Activated CD4-positive, alpha-beta memory T cell treated with anti-CD3 and anti-CD28 coated beads, Interleukin-2, amount 10 ng/mL, durations not matched to agents 7 days and 5 days (primary cell): ENCODE results near the gene CHRNB2. TPM values are rescaled to one million over a fixed set of nuclear protein-coding genes. Genes with fewer than 3 reads are reported as not detected.

ENCODE experiments used
- CTCF ChIA-PET: fragments of 350-600 bp; sonication (Branson Sonifier 250); formaldehyde crosslinking; loops from one replicate; lab custom pipeline; 2021; ENCODE audit warnings: antibody characterized with exemption, inconsistent platforms; lab: Charles Lee
- POLR2A ChIA-PET: fragments of 350-600 bp; sonication (Branson Sonifier 250); formaldehyde crosslinking; loops from one replicate; lab custom pipeline; 2021; ENCODE audit warnings: antibody characterized with exemption; lab: Charles Lee
- DNase-seq: peaks from one replicate; pipeline ENCODE4 v3.0.0-alpha.2; 2020
- H3K27ac Mint-ChIP-seq: one replicate; pipeline ENCODE4 v1.8.0; 2021; ENCODE audit warnings: mild to moderate bottlenecking, mixed read lengths
- H3K27me3 Mint-ChIP-seq: one replicate; pipeline ENCODE4 v1.8.0; 2021; ENCODE audit warnings: mixed read lengths
- H3K36me3 Mint-ChIP-seq: one replicate; pipeline ENCODE4 v1.8.0; 2021; ENCODE audit warnings: low read depth, mixed read lengths
- H3K4me1 Mint-ChIP-seq: one replicate; pipeline ENCODE4 v1.8.0; 2021; ENCODE audit warnings: mixed read lengths
- H3K4me3 Mint-ChIP-seq: one replicate; pipeline ENCODE4 v1.8.0; 2021; ENCODE audit warnings: mild to moderate bottlenecking, mixed read lengths
- H3K9me3 Mint-ChIP-seq: one replicate; pipeline ENCODE4 v1.8.0; 2021; ENCODE audit warnings: mixed read lengths
- total RNA-seq, 2 experiments: library from RNA; stranded (reverse); gene quantifications; one replicate each; pipeline ENCODE4 v1.2.3, GENCODE V29; 2021

The CHRNB2 gene
- total RNA-seq, 2 experiments from 2014 or later = not detected

DNA sequence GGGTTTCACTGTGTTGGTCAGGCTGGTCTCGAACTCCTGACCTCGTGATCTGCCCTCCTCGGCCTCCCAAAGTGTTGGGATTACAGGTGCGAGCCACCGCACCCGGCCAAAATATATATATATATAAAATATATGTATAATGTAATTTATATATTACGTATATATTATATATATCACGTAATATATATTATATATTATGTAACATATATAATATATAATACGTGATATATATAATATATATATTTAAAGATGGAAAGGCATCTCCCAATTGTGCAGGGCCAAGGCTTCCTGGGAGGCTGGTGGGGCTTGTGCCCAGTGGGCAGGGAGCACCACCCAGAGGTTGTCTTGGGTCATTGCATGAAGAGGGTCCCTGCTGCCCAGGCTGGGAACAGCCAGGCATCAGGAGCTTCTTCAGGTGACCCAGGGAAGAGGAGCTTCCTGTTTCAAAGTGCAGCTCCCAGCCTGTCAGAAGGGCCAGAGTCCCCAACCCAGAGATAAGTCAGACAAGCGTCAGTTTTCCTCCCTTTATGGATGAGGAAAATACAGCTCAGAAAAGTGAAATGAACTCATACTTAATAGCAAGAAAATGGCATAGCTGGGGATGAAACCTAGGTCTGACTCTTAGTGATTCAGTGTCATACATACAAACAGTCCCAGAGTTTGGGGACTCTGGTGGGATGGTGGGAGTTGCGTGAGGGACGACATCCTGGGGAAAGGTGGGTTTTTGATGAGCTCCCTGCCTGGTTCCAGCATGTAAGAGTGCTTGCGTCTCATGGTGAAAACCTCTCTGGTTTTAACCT lies 21.1 kb upstream of the CHRNB2 start:
- H3K27ac Mint-ChIP-seq = no peak overlapping the region
- CTCF ChIA-PET = interaction anchor here (0.6 to 5.6 kb wide), 23 partner anchors 7 to 361 kb away, joined by 3 to 111 read pairs (median 4); partner anchors contain the start of gene HAX1
- POLR2A ChIA-PET = interaction anchor here (0.7 kb wide), 1 partner anchor 65 kb away, joined by 4 read pairs; no protein-coding TSS in a partner anchor
- H3K4me1 Mint-ChIP-seq = peaks cover 12% of the 10 kb centered on the region
- peak; percentile 58 for DNase-seq
- H3K4me3 Mint-ChIP-seq = no peak overlapping the region
- peaks cover 29% of the 10 kb centered on the region for H3K36me3 Mint-ChIP-seq
- H3K9me3 Mint-ChIP-seq = no peaks in the 10 kb centered on the region
- H3K27me3 Mint-ChIP-seq = peaks cover 4% of the 10 kb centered on the region

DNA sequence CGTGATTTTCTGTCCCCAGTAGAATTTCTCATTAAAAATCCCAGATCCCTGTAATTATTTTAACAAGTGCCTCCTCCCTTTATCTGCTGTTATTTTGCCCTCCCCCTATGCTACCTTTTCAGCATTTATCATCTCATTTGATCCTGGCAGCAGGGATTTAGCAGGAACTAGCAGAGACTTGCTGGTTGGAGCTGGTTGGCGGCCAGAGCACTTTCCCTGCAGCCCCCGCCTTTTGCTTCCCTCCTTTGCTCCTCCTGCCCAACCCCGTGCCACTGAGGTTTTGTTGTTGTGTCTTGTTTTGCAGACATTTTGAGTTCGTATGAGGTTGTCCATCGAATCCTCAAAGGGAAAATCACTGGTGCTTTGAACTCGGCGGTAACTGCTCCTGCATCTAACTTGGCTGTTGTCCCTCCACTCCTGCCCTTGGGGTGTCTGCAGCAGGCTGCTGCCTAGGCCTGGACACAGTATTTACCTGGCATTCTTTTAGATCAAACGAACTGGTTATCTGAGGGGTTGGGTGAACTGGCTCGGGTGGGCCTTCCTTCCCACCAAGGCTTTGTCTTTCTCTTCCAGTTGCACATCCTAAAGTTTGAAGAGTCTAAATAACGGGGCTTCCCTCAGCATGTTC lies 20.4 kb upstream of the CHRNB2 start:
- ChIA-PET POLR2A (interaction anchor here (0.7 kb wide), 1 partner anchor 66 kb away, joined by 4 read pairs; no protein-coding TSS in a partner anchor), CTCF (interaction anchor here (0.6 to 5.6 kb wide), 22 partner anchors 8 to 360 kb away, joined by 3 to 111 read pairs (median 4); partner anchors contain the start of gene HAX1)
- no peak for DNase-seq
- Mint-ChIP-seq H3K27me3 (peaks cover 2% of the 10 kb centered on the region), H3K27ac (no peak overlapping the region), H3K36me3 (peaks cover 35% of the 10 kb centered on the region), H3K4me3 (no peak overlapping the region), H3K9me3 (no peaks in the 10 kb centered on the region), H3K4me1 (peaks cover 14% of the 10 kb centered on the region)

DNA sequence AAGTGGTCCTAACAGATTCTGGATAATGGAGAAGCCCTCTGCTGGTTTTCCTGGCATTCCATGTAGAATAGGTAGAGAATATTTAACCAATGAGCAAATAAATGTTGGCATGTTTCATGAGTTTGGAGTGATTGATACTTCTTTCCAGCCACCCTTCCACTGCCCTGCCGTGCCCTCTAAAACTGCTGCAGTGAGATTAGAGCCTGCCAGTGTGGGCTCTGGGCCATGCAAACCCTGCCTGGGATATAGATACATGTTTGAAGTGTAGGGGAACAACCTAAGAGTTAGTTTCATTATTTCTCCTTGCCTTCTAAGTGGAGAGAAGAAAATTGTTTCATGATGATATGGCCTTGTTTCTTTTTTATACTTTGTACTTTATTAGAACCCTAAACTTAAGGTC lies 19.6 kb upstream of the CHRNB2 start:
- Mint-ChIP-seq H3K27ac (no peak overlapping the region), H3K36me3 (peaks cover 43% of the 10 kb centered on the region), H3K27me3 (no peaks in the 10 kb centered on the region), H3K9me3 (no peaks in the 10 kb centered on the region), H3K4me3 (no peak overlapping the region), H3K4me1 (peaks cover 14% of the 10 kb centered on the region)
- CTCF ChIA-PET = interaction anchor here (5.6 kb wide), 1 partner anchor 67 kb away, joined by 111 read pairs; no protein-coding TSS in a partner anchor
- no peak for DNase-seq
- POLR2A ChIA-PET = no interaction called here

DNA sequence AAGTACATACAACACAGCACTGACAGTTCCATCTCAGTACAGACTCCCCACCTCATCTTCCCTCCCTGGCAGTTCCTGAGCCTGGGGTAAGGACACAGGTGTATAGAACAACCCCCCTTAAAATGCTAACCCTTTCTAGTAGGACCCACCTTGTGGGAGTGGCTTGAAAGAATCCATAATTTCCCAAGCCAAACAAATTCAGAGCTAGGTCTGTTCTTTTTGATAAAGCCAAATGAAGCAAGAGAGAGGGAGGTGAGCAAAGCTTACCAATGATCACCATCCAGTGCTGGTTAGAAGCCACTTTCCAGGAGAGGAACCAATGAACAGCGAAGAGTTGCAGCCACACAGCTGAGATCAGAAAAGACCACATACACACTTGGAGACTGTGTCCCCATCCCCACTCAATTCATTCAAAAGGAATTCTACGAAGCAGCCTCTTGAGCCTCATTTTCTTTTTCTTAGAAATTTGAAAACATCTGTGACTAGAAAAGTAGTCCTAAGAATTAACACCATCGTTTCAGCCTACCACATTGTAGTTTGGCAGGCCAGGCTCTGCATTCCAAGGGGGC lies 18.3 kb upstream of the CHRNB2 start:
- ChIA-PET CTCF (interaction anchor here (5.6 kb wide), 1 partner anchor 68 kb away, joined by 111 read pairs; no protein-coding TSS in a partner anchor), POLR2A (no interaction called here)
- Mint-ChIP-seq H3K9me3 (no peaks in the 10 kb centered on the region), H3K27me3 (no peaks in the 10 kb centered on the region), H3K36me3 (peaks cover 54% of the 10 kb centered on the region), H3K27ac (no peak overlapping the region), H3K4me3 (no peak overlapping the region), H3K4me1 (peaks cover 14% of the 10 kb centered on the region)
- no peak for DNase-seq

DNA sequence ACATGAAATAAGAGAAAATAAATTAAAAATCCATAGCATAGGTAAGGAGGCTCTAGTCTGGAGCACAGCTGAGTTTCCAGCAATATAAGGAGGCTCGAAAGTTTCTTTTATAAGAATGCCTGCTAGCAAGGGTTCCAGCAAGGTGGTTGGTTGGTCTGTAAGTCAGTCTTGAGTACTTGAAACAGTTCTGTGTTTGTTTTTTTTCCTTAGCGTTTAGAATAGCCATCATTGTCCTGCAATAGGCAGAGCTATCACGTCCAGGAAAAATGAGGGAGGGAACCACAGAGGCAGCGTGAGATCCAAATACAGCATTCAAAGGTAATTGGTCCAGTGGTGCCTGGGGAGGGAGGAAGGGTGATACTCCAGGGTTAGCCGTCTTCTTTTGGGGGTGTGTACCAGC lies 17.5 kb upstream of the CHRNB2 start:
- H3K27me3 Mint-ChIP-seq = no peaks in the 10 kb centered on the region
- peaks cover 61% of the 10 kb centered on the region for H3K36me3 Mint-ChIP-seq
- POLR2A ChIA-PET = no interaction called here
- H3K4me3 Mint-ChIP-seq = no peak overlapping the region
- peaks cover 18% of the 10 kb centered on the region for H3K4me1 Mint-ChIP-seq
- H3K9me3 Mint-ChIP-seq = no peaks in the 10 kb centered on the region
- H3K27ac Mint-ChIP-seq = no peak overlapping the region
- CTCF ChIA-PET = interaction anchor here (5.6 kb wide), 1 partner anchor 69 kb away, joined by 111 read pairs; no protein-coding TSS in a partner anchor
- DNase-seq = no peak

DNA sequence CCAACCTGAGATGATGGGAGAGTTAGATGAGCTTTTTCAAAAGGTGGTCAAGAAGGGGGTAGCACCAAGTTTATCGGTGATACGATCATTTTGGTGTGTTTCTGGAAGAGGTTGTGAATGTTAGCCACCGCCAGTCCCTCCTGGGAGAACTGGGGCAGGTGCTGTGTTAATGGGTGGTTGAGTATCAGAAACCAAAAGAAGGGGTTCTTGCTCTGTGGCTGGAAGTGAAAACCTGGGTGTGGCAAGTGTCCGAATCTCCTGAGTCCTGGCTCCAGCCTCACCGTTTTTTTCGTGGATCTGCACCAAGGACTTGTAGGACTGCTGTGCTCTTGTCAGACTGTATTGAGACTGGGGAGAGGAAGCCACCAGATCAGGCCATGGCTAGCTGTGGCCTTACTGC lies 16.9 kb upstream of the CHRNB2 start:
- no peaks in the 10 kb centered on the region for H3K27me3 Mint-ChIP-seq
- H3K4me3 Mint-ChIP-seq = no peak overlapping the region
- H3K27ac Mint-ChIP-seq = no peak overlapping the region
- ChIA-PET POLR2A (no interaction called here), CTCF (no interaction called here)
- no peak for DNase-seq
- H3K36me3 Mint-ChIP-seq = peaks cover 67% of the 10 kb centered on the region
- peaks cover 24% of the 10 kb centered on the region for H3K4me1 Mint-ChIP-seq
- H3K9me3 Mint-ChIP-seq = no peaks in the 10 kb centered on the region

DNA sequence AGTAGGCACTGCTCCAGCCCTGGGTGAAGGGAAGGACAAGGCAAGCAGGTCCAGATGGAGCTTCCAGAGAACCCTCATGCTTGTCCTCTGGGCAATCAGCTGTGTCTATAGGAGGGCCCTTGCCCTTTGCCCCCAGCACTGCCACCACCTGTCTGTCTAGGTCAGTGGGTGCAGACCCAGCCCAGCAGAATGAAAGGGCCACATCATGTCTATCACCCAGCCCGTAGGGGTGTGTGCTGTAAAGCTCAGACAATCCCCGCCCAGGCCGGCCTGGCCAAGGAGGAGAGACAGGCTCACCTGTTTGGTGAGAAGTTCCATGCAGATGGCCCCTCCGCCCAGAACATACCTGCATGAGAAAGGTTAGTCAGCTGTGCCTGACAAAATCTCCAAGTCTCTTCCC lies 16.1 kb upstream of the CHRNB2 start:
- no peak for DNase-seq
- Mint-ChIP-seq H3K36me3 (peaks cover 75% of the 10 kb centered on the region), H3K4me1 (peaks cover 32% of the 10 kb centered on the region), H3K9me3 (no peaks in the 10 kb centered on the region), H3K4me3 (no peak overlapping the region), H3K27me3 (no peaks in the 10 kb centered on the region), H3K27ac (no peak overlapping the region)
- CTCF ChIA-PET = no interaction called here
- POLR2A ChIA-PET = interaction anchor here (1.1 kb wide), 1 partner anchor 15 kb away, joined by 3 read pairs; no protein-coding TSS in a partner anchor

DNA sequence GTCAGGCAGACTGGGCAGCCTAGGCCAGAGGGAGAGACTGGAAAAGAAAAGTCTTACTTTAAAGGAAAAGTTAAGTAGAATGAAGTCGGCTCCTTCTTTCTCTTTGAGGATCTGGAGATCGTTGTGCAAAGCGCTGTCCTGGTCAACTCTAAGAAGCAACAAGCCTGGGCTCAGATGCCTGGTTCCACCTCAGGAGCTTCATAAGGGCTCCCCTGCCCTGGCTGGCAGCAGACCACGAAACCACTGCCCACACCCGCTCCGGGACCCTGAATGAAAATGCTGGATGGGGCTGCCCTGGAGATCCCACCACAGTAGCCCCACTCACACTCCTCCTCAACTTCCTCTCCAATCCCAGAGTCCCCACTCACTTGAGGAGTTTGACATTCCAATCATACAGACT lies 15.5 kb upstream of the CHRNB2 start:
- peaks cover 37% of the 10 kb centered on the region for H3K4me1 Mint-ChIP-seq
- no peak overlapping the region for H3K4me3 Mint-ChIP-seq
- POLR2A ChIA-PET = interaction anchor here (1.1 kb wide), 1 partner anchor 14 kb away, joined by 3 read pairs; no protein-coding TSS in a partner anchor
- H3K27me3 Mint-ChIP-seq = no peaks in the 10 kb centered on the region
- H3K36me3 Mint-ChIP-seq = peaks cover 77% of the 10 kb centered on the region
- CTCF ChIA-PET = interaction anchor here (0.6 kb wide), 1 partner anchor 340 kb away, joined by 3 read pairs; no protein-coding TSS in a partner anchor
- H3K27ac Mint-ChIP-seq = no peak overlapping the region
- no peaks in the 10 kb centered on the region for H3K9me3 Mint-ChIP-seq
- no peak for DNase-seq

DNA sequence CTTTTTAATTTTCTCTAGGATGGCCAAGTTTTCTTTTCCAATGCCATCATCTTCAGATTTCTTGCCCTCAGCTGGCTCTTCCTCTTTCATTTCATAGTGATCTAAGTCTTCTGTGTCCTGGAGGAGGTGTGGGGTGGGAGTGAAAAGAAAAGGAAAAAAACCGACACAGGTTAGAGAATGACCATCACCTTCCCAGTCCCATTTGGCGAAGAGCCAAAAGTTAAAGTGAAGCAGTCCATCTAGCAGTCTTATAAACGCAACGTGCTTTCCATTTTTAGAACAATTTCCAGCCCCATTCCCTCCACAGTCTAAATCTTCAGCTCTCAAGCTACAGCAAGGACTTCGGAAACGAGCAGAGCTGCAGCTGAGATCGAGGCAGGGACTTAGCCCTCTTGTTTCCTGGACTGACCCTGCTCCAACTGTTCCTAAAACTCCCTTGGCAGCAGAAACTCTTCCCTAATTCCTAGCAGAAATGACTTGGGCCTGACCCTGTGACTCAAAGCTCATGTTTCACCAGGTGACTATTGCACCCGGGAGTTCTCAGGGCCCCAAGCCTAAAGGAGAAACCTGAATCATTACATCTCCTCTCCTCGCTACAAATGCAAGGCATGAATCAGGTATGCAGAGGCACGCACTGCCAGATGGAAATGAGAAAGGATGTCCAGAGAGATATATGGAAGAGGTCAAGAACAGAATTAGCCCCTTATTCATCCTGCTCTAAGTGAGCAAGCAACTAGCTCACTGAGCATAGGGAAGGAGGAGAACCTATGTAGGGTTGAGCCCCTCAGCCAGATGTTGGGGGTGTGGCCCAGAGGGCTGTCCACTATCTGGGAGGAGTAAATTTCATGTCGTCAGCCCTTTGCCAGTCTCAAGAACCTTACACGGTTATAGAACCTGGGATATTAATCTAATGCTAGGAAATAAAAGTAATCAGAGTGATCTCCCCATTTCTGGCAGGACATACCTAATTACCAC lies 14.2 kb upstream of the CHRNB2 start:
- Mint-ChIP-seq H3K27ac (no peak overlapping the region), H3K27me3 (no peaks in the 10 kb centered on the region), H3K4me3 (no peak overlapping the region), H3K4me1 (peaks cover 44% of the 10 kb centered on the region), H3K36me3 (peaks cover 82% of the 10 kb centered on the region), H3K9me3 (no peaks in the 10 kb centered on the region)
- CTCF ChIA-PET = interaction anchor here (1.0 to 1.5 kb wide), 2 partner anchors 8 to 73 kb away, joined by 7 to 8 read pairs; no protein-coding TSS in a partner anchor
- no peak for DNase-seq
- POLR2A ChIA-PET = interaction anchor here (0.6 to 1.9 kb wide), 3 partner anchors 20 to 383 kb away, joined by 3 to 4 read pairs (median 3); partner anchors contain the start of gene PMVK

DNA sequence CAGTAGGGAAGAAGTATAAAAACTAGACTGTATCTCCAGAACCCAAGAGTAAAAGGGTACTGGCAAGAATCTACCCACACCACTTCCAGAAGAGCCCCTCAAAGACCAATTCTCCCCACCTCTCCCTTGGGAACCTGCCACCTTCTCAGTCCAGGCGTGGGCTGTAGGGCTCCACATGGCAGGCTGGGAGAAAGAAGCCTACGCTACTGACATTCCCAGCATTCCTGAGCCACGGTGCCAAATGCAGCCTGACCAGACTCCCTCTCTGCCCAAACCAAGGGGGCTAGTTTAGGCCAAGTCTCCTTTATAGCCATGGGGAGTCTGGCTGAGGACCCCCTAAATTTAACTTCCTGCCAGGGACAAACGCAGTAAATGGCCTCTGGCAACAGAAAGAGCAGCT lies 11.2 kb upstream of the CHRNB2 start:
- H3K27ac Mint-ChIP-seq = peak overlapping the region; percentile 13
- DNase-seq = no peak
- H3K36me3 Mint-ChIP-seq = peaks cover 59% of the 10 kb centered on the region
- peaks cover 45% of the 10 kb centered on the region for H3K4me1 Mint-ChIP-seq
- no peaks in the 10 kb centered on the region for H3K27me3 Mint-ChIP-seq
- peak overlapping the region; percentile 87 for H3K4me3 Mint-ChIP-seq
- no peaks in the 10 kb centered on the region for H3K9me3 Mint-ChIP-seq
- ChIA-PET CTCF (interaction anchor here (2.8 kb wide), 1 partner anchor 10 kb away, joined by 8 read pairs; no protein-coding TSS in a partner anchor), POLR2A (no interaction called here)

DNA sequence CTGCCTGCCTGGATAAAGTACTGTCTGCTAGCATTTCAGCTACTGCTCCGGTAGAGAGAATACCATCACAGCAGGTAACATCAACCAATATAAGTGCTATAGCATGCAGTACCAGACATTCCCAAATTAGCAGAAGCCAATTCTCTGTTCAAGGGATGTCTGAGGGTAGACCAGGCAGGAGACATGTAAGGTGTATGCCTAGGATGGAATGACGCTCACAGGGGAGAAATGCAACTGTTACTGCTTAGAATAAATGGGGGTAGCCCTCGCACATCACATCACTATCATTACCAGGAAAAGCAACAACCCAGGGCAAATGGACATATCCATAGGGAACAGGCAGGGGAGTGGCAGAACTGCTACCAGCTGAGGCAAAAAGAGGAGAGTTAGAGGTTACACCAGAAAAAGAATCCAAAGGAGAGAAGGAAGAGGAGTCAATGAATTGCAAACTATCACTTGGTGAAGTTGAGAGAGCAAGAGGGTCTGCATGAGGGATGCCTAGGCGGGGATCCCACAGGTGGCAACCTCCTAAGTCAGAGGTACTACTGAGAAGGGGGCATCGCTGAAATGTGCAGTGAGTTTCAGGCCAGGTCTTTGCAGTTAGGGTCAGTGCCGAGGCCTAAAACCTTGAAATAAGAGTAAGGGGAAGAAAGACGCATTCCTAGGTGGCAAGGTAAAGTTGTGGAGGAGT lies 10.2 kb upstream of the CHRNB2 start:
- Mint-ChIP-seq H3K4me1 (peaks cover 43% of the 10 kb centered on the region), H3K4me3 (peak overlapping the region; percentile 87), H3K27me3 (no peaks in the 10 kb centered on the region), H3K36me3 (peaks cover 52% of the 10 kb centered on the region), H3K27ac (peak overlapping the region; percentile 79), H3K9me3 (no peaks in the 10 kb centered on the region)
- ChIA-PET POLR2A (interaction anchor here (1.0 kb wide), 2 partner anchors 376 to 379 kb away, joined by 3 read pairs; partner anchors contain the start of gene PMVK), CTCF (interaction anchor here (1.4 to 2.8 kb wide), 2 partner anchors 11 to 78 kb away, joined by 6 to 8 read pairs; no protein-coding TSS in a partner anchor)
- no peak for DNase-seq
